K562 (cell line): ENCODE data around the gene CCL24. TPM values are rescaled to one million over a fixed set of nuclear protein-coding genes. Genes with fewer than 3 reads are reported as not detected.
A peak's percentile ranks its signal among the peaks of the same experiment; 100 is the strongest.

ENCODE experiments used
- BMI1 ChIP-seq: fragments of 150-350 bp; IDR thresholded peaks from 2 replicates; pipeline ENCODE4 v1.6.1; 2014; ENCODE audit warnings: low read length
- C11orf30 ChIP-seq: fragments of 450-650 bp; IDR thresholded peaks from 2 replicates; pipeline ENCODE4 v1.6.1; 2016; ENCODE audit warnings: low read depth, mild to moderate bottlenecking
- CTCF ChIP-seq, 3 experiments: IDR thresholded peaks in 2 of 3; conservative IDR thresholded peaks in 1 of 3; 2 replicates each; pipeline ENCODE4 v1.5.1; 2011 to 2012; ENCODE audit warnings: low read length in 3 of 3, mild to moderate bottlenecking in 3 of 3, control low read depth in 2 of 3, improper control_type of control experiment in 1 of 3, inconsistent platforms in 1 of 3, low read depth in 1 of 3, mixed read lengths in 1 of 3, moderate library complexity in 1 of 3; ENCODE audit not compliant: insufficient read depth in 2 of 3
- DPF2 ChIP-seq: fragments of 450-650 bp; IDR thresholded peaks from 2 replicates; pipeline ENCODE4 v1.6.1; 2016
- ETS2 ChIP-seq: IDR thresholded peaks from 2 replicates; pipeline ENCODE4 v1.6.1; 2016; ENCODE audit warnings: borderline replicate concordance, missing genetic modification characterization, mild to moderate bottlenecking, moderate library complexity, missing compliant biosample characterization; ENCODE audit not compliant: poor library complexity, severe bottlenecking
- FOXK1 ChIP-seq: sonication (generic); formaldehyde crosslinking; IDR thresholded peaks from 2 replicates; pipeline ENCODE4 v1.8.0; 2022; ENCODE audit warnings: missing genetic modification reagents, mild to moderate bottlenecking, borderline replicate concordance
- MEIS2 ChIP-seq: fragments of 450-650 bp; IDR thresholded peaks from 2 replicates; pipeline ENCODE4 v1.6.1; 2014; ENCODE audit warnings: mild to moderate bottlenecking; ENCODE audit not compliant: partially characterized antibody
- MTA3 ChIP-seq: fragments of 450-650 bp; formaldehyde crosslinking; IDR thresholded peaks from 2 replicates; pipeline ENCODE4 v1.6.1; 2017; ENCODE audit warnings: mild to moderate bottlenecking, borderline replicate concordance
- PCBP1 ChIP-seq: fragments of 200-400 bp; formaldehyde crosslinking; IDR thresholded peaks from 2 replicates; pipeline ENCODE4 v1.6.1; 2018; ENCODE audit warnings: mild to moderate bottlenecking, low read depth, low read length; ENCODE audit not compliant: poor library complexity, severe bottlenecking
- RBM15 ChIP-seq: fragments of 200-400 bp; formaldehyde crosslinking; IDR thresholded peaks from 2 replicates; pipeline ENCODE4 v1.6.1; 2018; ENCODE audit warnings: mild to moderate bottlenecking, low read length, moderate library complexity; ENCODE audit not compliant: insufficient read depth
- RFX1 ChIP-seq: fragments of 450-650 bp; IDR thresholded peaks from 2 replicates; pipeline ENCODE4 v1.6.1; 2016; ENCODE audit warnings: mild to moderate bottlenecking, moderate library complexity
- SAP30 ChIP-seq: fragments of 200-600 bp; sonication (generic); IDR thresholded peaks from 2 replicates; pipeline ENCODE4 v1.6.1; 2012; ENCODE audit warnings: borderline replicate concordance, low read depth, mild to moderate bottlenecking, moderate library complexity, low read length, control low read depth, inconsistent platforms; ENCODE audit not compliant: insufficient read depth, poor library complexity, severe bottlenecking
- SMARCA5 ChIP-seq: fragments of 450-650 bp; IDR thresholded peaks from 2 replicates; pipeline ENCODE4 v1.6.1; 2016
- TAF9B ChIP-seq: fragments of 450-650 bp; IDR thresholded peaks from 2 replicates; pipeline ENCODE4 v1.6.1; 2018; ENCODE audit warnings: mild to moderate bottlenecking; ENCODE audit not compliant: partially characterized antibody
- TRIM28 ChIP-seq: fragments of 450-650 bp; IDR thresholded peaks from 2 replicates; pipeline ENCODE4 v1.6.1; 2017
- ZBTB11 ChIP-seq, 3 experiments: fragments of 200-800 bp in 1 of 3; fragments of 250-450 bp in 1 of 3; fragments of 450-650 bp in 1 of 3; sonication (Bioruptor Pico) in 1 of 3; sonication (Bioruptor generic) in 1 of 3; formaldehyde crosslinking in 1 of 3; IDR thresholded peaks; 2 replicates each; pipeline versions ENCODE4 v1.6.1 to v1.8.0; 2016 to 2022; ENCODE audit warnings: mild to moderate bottlenecking in 2 of 3, missing genetic modification characterization in 2 of 3, missing compliant biosample characterization in 1 of 3, moderate library complexity in 1 of 3
- ZBTB33 ChIP-seq: sonication (generic); formaldehyde crosslinking; IDR thresholded peaks from 2 replicates; pipeline ENCODE4 v1.8.1; 2023; ENCODE audit warnings: mild to moderate bottlenecking, missing genetic modification reagents
- ZNF232 ChIP-seq: sonication (generic); formaldehyde crosslinking; IDR thresholded peaks from 2 replicates; pipeline ENCODE4 v1.8.0; 2022; ENCODE audit warnings: mild to moderate bottlenecking, missing genetic modification reagents
- ZNF436 ChIP-seq: fragments of 250-450, 450-650 bp; sonication (Bioruptor Pico); formaldehyde crosslinking; IDR thresholded peaks from 2 replicates; pipeline ENCODE4 v1.7.0; 2020; ENCODE audit warnings: mild to moderate bottlenecking
- ZNF507 ChIP-seq: conservative IDR thresholded peaks from 2 replicates; pipeline ENCODE4 v1.6.1; 2017; ENCODE audit warnings: missing genetic modification characterization, missing compliant biosample characterization
- ZNF668 ChIP-seq: fragments of 250-450 bp; sonication (Bioruptor Pico); IDR thresholded peaks from 2 replicates; pipeline ENCODE4 v1.8.0; 2022; ENCODE audit warnings: mild to moderate bottlenecking, inconsistent platforms
- polyA plus RNA-seq, 8 experiments: library from polyadenylated mRNA; depleted of rRNA in 4 of 8; stranded (reverse) in 5 of 8; unstranded in 3 of 8; fragments of >200 nt; fragmentation: Nextera tagmentation in 2 of 8; fragmentation: Illumina TruSeq in 1 of 8; extraction: Ambion mirVana in 2 of 8; extraction: Trizol in 1 of 8; gene quantifications; 2 replicates each; pipeline versions ENCODE4 v1.2.1 to v1.2.3, GENCODE V29; 2011 to 2014; ENCODE audit warnings: inconsistent platforms in 1 of 8, missing spikeins in 1 of 8
- total RNA-seq, 7 experiments: library from RNA; depleted of rRNA in 6 of 7; stranded (reverse); fragments of >200 nt in 6 of 7; fragmentation: Illumina TruSeq in 2 of 7; extraction: Trizol in 2 of 7; gene quantifications; 2 replicates each; pipeline versions ENCODE4 v1.2.1 to v1.2.3, GENCODE V29; 2011 to 2021; ENCODE audit warnings: low replicate concordance in 1 of 7

Gene CCL24
- total and polyA plus RNA-seq, 9 of the 15 experiments (the other 6 are each of a cell fraction or from before 2014, with no cell fraction given): 0.45 to 3.6 (median 0.95) TPM; not detected in 1

- TF ChIP-seq ZBTB11 (CRISPR knock-in tag; IDR thresholded peaks at IDR 0.05) (no peak), CTCF (IDR thresholded peaks at IDR 0.05 in 2 of 3, conservative IDR thresholded peaks at IDR 0.05 in 1 of 3; ENCODE audit: insufficient read depth in 2 of 3, low read depth in 1 of 3, low read length in 3 of 3) (no peak), MEIS2 (no peak), C11orf30 (no peak), DPF2 (no peak), BMI1 (no peak), SMARCA5 (no peak), TRIM28 (peak; percentile 94), ZBTB33 (CRISPR knock-in tag) (no peak), ZNF668 (CRISPR knock-in tag) (no peak), ZNF232 (CRISPR knock-in tag) (no peak), TAF9B (no peak), ZNF507 (tag) (no peak), ETS2 (tag) (no peak), MTA3 (0 out of 2 replicates have a peak, but pooled peaks have one; percentile 22), RBM15 (no peak), SAP30 (no peak), ZNF436 (CRISPR knock-in tag) (no peak), RFX1 (no peak), PCBP1 (no peak), FOXK1 (CRISPR knock-in tag) (no peak)
These were observed 6.9 kb downstream of the CCL24 start (continued) for GRCh38 chr7:75806560-75807307.
